Stomach (tissue), 4 donors: ENCODE measurements around the gene SLC38A10.

Source experiments
- CTCF ChIP-seq, 7 experiments: fragments of 450-650 bp in 4 of 7; fragments of 200-600 bp in 3 of 7; sonication (generic) in 3 of 7; IDR thresholded peaks; one replicate each; pipeline ENCODE4 v1.5.1; 2016 to 2019; ENCODE audit warnings: antibody characterized with exemption in 7 of 7, control low read depth in 2 of 7, mild to moderate bottlenecking in 1 of 7
- EP300 ChIP-seq: sonication (generic); formaldehyde crosslinking; IDR thresholded peaks from one replicate; pipeline ENCODE4 v1.6.1; 2017; ENCODE audit warnings: antibody characterized with exemption
- POLR2A ChIP-seq, 4 donors: fragments of 450-650 bp; IDR thresholded peaks; one replicate each; pipeline ENCODE4 v1.6.1; 2016; ENCODE audit warnings: antibody characterized with exemption in 4 of 4, control low read depth in 2 of 4, mild to moderate bottlenecking in 1 of 4, moderate library complexity in 1 of 4
- POLR2AphosphoS5 ChIP-seq, 3 donors: sonication (generic); formaldehyde crosslinking; IDR thresholded peaks; one replicate each; pipeline ENCODE4 v1.6.1; 2016; ENCODE audit warnings: antibody characterized with exemption in 3 of 3

GRCh38 chr17:81196505-81197408 is 98.3 kb downstream of the SLC38A10 start:
- no peak for TF ChIP-seq CTCF (IDR thresholded peaks at IDR 0.05)
- no peak for TF ChIP-seq POLR2AphosphoS5 (IDR thresholded peaks at IDR 0.05)
- TF ChIP-seq POLR2A (IDR thresholded peaks at IDR 0.05): no peak
- no peak for TF ChIP-seq EP300
